NT2/D1 (cell line): ENCODE measurements around the gene JAGN1.

ENCODE experiments used
- YY1 ChIP-seq: IDR thresholded peaks from 2 replicates; pipeline ENCODE4 v1.6.1; 2011; ENCODE audit not compliant: insufficient read length, insufficient read depth
- ZNF274 ChIP-seq: IDR thresholded peaks from 2 replicates; pipeline ENCODE4 v1.6.1; 2011; ENCODE audit warnings: mild to moderate bottlenecking, low read depth, low read length

DNA sequence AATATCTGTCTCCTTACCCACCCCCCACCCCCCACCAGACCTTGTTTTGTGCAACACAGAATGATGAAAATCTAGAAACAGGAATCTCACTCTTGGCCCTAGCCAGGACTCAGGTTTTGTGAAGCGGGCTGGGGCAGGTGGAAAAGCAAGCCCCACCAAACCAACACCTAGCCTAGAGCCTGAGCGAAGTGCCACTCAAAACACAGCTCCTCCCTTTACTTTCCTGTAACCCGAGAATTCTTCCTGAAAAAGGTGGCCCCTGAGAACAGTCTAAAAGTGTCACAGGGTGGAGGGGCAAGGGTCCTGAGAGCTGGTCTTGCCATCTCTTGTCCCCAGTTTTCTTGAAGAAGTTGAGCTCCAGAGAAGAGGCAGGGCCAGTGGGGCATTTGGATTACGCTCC is 29.2 kb upstream of the JAGN1 start:
- TF ChIP-seq ZNF274 (no peak), YY1 (no peak)
